H9 (cell line): Measurements from ENCODE around the gene MECR. TPM values are rescaled to one million over a fixed set of nuclear protein-coding genes. Genes with fewer than 3 reads are reported as not detected.

Experiments
- DNase-seq: peaks from one replicate; pipeline ENCODE4 v3.0.0-alpha.2; 2017
- H2AFZ ChIP-seq: one replicate; pipeline ENCODE4 v1.6.1; 2013; ENCODE audit warnings: mild to moderate bottlenecking, low read length, control low read depth, moderate library complexity
- H2AK5ac ChIP-seq: 2 replicates; pipeline ENCODE4 v1.6.1; 2013; ENCODE audit warnings: low read length, control low read depth, mixed read lengths; ENCODE audit not compliant: insufficient read length
- H2BK120ac ChIP-seq: one replicate; pipeline ENCODE4 v1.6.1; 2013; ENCODE audit warnings: low read depth, mild to moderate bottlenecking, low read length, control low read depth, inconsistent platforms; ENCODE audit not compliant: poor library complexity, severe bottlenecking
- H2BK12ac ChIP-seq: 2 replicates; pipeline ENCODE4 v1.6.1; 2013; ENCODE audit warnings: low read length, control low read depth, mixed read lengths, low read depth; ENCODE audit not compliant: insufficient read length
- H2BK15ac ChIP-seq: 2 replicates; pipeline ENCODE4 v1.6.1; 2013; ENCODE audit warnings: low read depth, low read length, control low read depth
- H2BK20ac ChIP-seq: one replicate; pipeline ENCODE4 v1.6.1; 2013; ENCODE audit warnings: low read depth, mild to moderate bottlenecking, low read length, control low read depth, inconsistent platforms; ENCODE audit not compliant: poor library complexity, severe bottlenecking
- H2BK5ac ChIP-seq: 2 replicates; pipeline ENCODE4 v1.6.1; 2013; ENCODE audit warnings: low read length, control low read depth, mixed read lengths; ENCODE audit not compliant: insufficient read length
- H3K14ac ChIP-seq: 2 replicates; pipeline ENCODE4 v1.6.1; 2013; ENCODE audit warnings: low read length, control low read depth; ENCODE audit not compliant: insufficient read depth
- H3K18ac ChIP-seq: 2 replicates; pipeline ENCODE4 v1.6.1; 2013; ENCODE audit warnings: low read depth, mild to moderate bottlenecking, mixed read lengths, low read length, control low read depth; ENCODE audit not compliant: insufficient read length
- H3K23ac ChIP-seq: 2 replicates; pipeline ENCODE4 v1.6.1; 2013; ENCODE audit warnings: low read length, control low read depth, mixed read lengths, low read depth; ENCODE audit not compliant: insufficient read length
- H3K23me2 ChIP-seq: 2 replicates; pipeline ENCODE4 v1.6.1; 2013; ENCODE audit warnings: low read depth, mild to moderate bottlenecking, mixed read lengths, low read length, control low read depth; ENCODE audit not compliant: insufficient read length, poor library complexity, severe bottlenecking
- H3K27ac ChIP-seq: 2 replicates; pipeline ENCODE4 v1.5.1; 2013; ENCODE audit warnings: low read length, control low read depth, mixed read lengths, low read depth; ENCODE audit not compliant: insufficient read length
- H3K27me3 ChIP-seq: 2 replicates; pipeline ENCODE4 v1.6.1; 2013; ENCODE audit warnings: low read length, control low read depth, inconsistent platforms; ENCODE audit not compliant: insufficient read depth
- H3K4ac ChIP-seq: 2 replicates; pipeline ENCODE4 v1.6.1; 2013; ENCODE audit warnings: low read depth, mild to moderate bottlenecking, control low read depth, inconsistent platforms, low read length, moderate library complexity
- H3K4me1 ChIP-seq: 2 replicates; pipeline ENCODE4 v1.6.1; 2013; ENCODE audit warnings: low read length, control low read depth, inconsistent platforms; ENCODE audit not compliant: insufficient read depth
- H3K4me2 ChIP-seq: 2 replicates; pipeline ENCODE4 v1.6.1; 2013; ENCODE audit warnings: low read length, control low read depth, mixed read lengths; ENCODE audit not compliant: insufficient read length, insufficient read depth
- H3K56ac ChIP-seq: 2 replicates; pipeline ENCODE4 v1.6.1; 2013; ENCODE audit warnings: low read depth, mild to moderate bottlenecking, mixed read lengths, low read length, control low read depth; ENCODE audit not compliant: insufficient read length
- H3K79me1 ChIP-seq: 2 replicates; pipeline ENCODE4 v1.6.1; 2013; ENCODE audit warnings: low read depth, mild to moderate bottlenecking, moderate library complexity, low read length, control low read depth, inconsistent platforms; ENCODE audit not compliant: insufficient read depth, poor library complexity, severe bottlenecking
- H3K79me2 ChIP-seq: 2 replicates; pipeline ENCODE4 v1.6.1; 2013; ENCODE audit warnings: low read length, control low read depth, inconsistent platforms; ENCODE audit not compliant: insufficient read depth
- H3K9ac ChIP-seq: 2 replicates; pipeline ENCODE4 v1.6.1; 2013; ENCODE audit warnings: low read length, control low read depth, mixed read lengths; ENCODE audit not compliant: insufficient read length; ENCODE audit errors: extremely low read depth
- H3K9me3 ChIP-seq: one replicate; pipeline ENCODE4 v1.6.1; 2013; ENCODE audit warnings: low read depth, low read length, inconsistent platforms; ENCODE audit not compliant: control insufficient read depth
- H3T11ph ChIP-seq: one replicate; pipeline ENCODE4 v1.6.1; 2013; ENCODE audit warnings: mild to moderate bottlenecking, low read length, control low read depth, inconsistent platforms
- H4K20me1 ChIP-seq: one replicate; pipeline ENCODE4 v1.6.1; 2013; ENCODE audit not compliant: control insufficient read depth, insufficient read length, insufficient read depth
- H4K5ac ChIP-seq: 2 replicates; pipeline ENCODE4 v1.6.1; 2013; ENCODE audit warnings: low read depth, mild to moderate bottlenecking, mixed read lengths, low read length, control low read depth; ENCODE audit not compliant: insufficient read length
- H4K8ac ChIP-seq: replicated peaks from 2 replicates; pipeline ENCODE4 v1.6.1; 2013; ENCODE audit warnings: low read length, control low read depth, mixed read lengths, low read depth; ENCODE audit not compliant: insufficient read length
- H4K91ac ChIP-seq: 2 replicates; pipeline ENCODE4 v1.6.1; 2013; ENCODE audit warnings: low read depth, mild to moderate bottlenecking, moderate library complexity, mixed read lengths, low read length, control low read depth; ENCODE audit not compliant: insufficient read length
- H3K27ac Mint-ChIP-seq, 3 experiments: 2 replicates in 2 of 3; 3 replicates in 1 of 3; pipeline ENCODE4 v1.8.0; 2020 to 2021; ENCODE audit warnings: mixed read lengths in 3 of 3, mild to moderate bottlenecking in 1 of 3, moderate library complexity in 1 of 3
- H3K27me3 Mint-ChIP-seq: 2 replicates; pipeline ENCODE4 v1.8.0; 2021; ENCODE audit warnings: low read depth, mild to moderate bottlenecking, moderate library complexity, mixed read lengths
- H3K36me3 Mint-ChIP-seq, 3 experiments: 2 replicates in 2 of 3; 3 replicates in 1 of 3; pipeline ENCODE4 v1.8.0; 2020 to 2021; ENCODE audit warnings: low read depth in 3 of 3, mixed read lengths in 3 of 3; ENCODE audit not compliant: insufficient read depth in 1 of 3
- H3K4me1 Mint-ChIP-seq, 2 experiments: 2 replicates each; pipeline ENCODE4 v1.8.0; 2020; ENCODE audit warnings: mixed read lengths in 2 of 2
- H3K4me3 Mint-ChIP-seq, 2 experiments: 2 replicates in 1 of 2; 3 replicates in 1 of 2; pipeline ENCODE4 v1.8.0; 2020 to 2021; ENCODE audit warnings: mild to moderate bottlenecking in 2 of 2, mixed read lengths in 2 of 2, moderate library complexity in 1 of 2
- H3K9me3 Mint-ChIP-seq, 2 experiments: 2 replicates in 1 of 2; 3 replicates in 1 of 2; pipeline ENCODE4 v1.8.0; 2020; ENCODE audit warnings: mild to moderate bottlenecking in 2 of 2, mixed read lengths in 2 of 2, moderate library complexity in 1 of 2
- CTCF ChIP-seq: fragments of 200-600 bp; sonication (generic); conservative IDR thresholded peaks from 3 replicates; pipeline ENCODE4 v1.8.0; 2021; ENCODE audit warnings: antibody characterized with exemption, mild to moderate bottlenecking
- WGBS: extraction: QIAGEN DNeasy Blood & Tissue Kit; methylation state at CpG from one replicate; pipeline ENCODE4 v1.1.7; 2013; ENCODE audit warnings: missing lambda C conversion rate, low lambda C conversion rate, mixed read lengths; ENCODE audit not compliant: insufficient read length; ENCODE audit errors: extremely low coverage; 5-methylcytosine and 5-hydroxymethylcytosine counted together
- total RNA-seq: library from RNA; stranded (reverse); gene quantifications from 2 replicates; pipeline ENCODE4 v1.2.1, GENCODE V29; 2021

Gene MECR
- total RNA-seq, 1 experiment from 2014 or later, result 30.9 TPM

- Mint-ChIP-seq H3K4me1 (peaks cover 3 to 8% of the 10 kb centered on the region in 2 experiments), H3K27me3 (no peaks in the 10 kb centered on the region), H3K27ac (no peak overlapping the region), H3K9me3 (no peaks in the 10 kb centered on the region), H3K36me3 (peaks cover 16 to 53% (median 52%) of the 10 kb centered on the region in 3 experiments; a peak in 6 of 7 replicates), H3K4me3 (no peak overlapping the region)
- H3K14ac ChIP-seq, result no peak overlapping the region
- no peak overlapping the region for H2BK5ac ChIP-seq
- whole genome bisulfite sequencing, result no CpG with 5 or more reads among the region's 2 CpGs
- peaks cover 3% of the 10 kb centered on the region; the same call in 1 of the 2 replicates for H3K4me1 ChIP-seq
- no peak overlapping the region for H3K4me2 ChIP-seq
- no peaks in the 10 kb centered on the region for H3K79me1 ChIP-seq
- TF ChIP-seq CTCF, result peak; percentile 70
- H2BK120ac ChIP-seq, result no peak overlapping the region
- no peak overlapping the region for H3K4ac ChIP-seq
- peak; percentile 72 for DNase-seq
- no peak overlapping the region for H3K23ac ChIP-seq
- no peaks in the 10 kb centered on the region for H3K27me3 ChIP-seq
- H4K20me1 ChIP-seq, result no peaks in the 10 kb centered on the region
- no peak overlapping the region for H2BK12ac ChIP-seq
- H3K79me2 ChIP-seq, result no peaks in the 10 kb centered on the region
- no peaks in the 10 kb centered on the region for H3K23me2 ChIP-seq
- no peak overlapping the region for H3T11ph ChIP-seq
- no peak overlapping the region for H4K91ac ChIP-seq
- no peak overlapping the region for H3K9ac ChIP-seq
- H3K56ac ChIP-seq, result no peak overlapping the region
- no peak overlapping the region for H2AK5ac ChIP-seq
- H3K9me3 ChIP-seq, result no peaks in the 10 kb centered on the region
- no peak overlapping the region for H2BK15ac ChIP-seq
- H4K8ac ChIP-seq, result no peak overlapping the region
- H3K18ac ChIP-seq, result no peak overlapping the region
- no peak overlapping the region for H2BK20ac ChIP-seq
- no peak overlapping the region for H4K5ac ChIP-seq
- H2AFZ ChIP-seq, result no peak overlapping the region
- no peak overlapping the region for H3K27ac ChIP-seq
These were observed 33.2 kb downstream of the MECR start for GRCh38 chr1:29197590-29197924.
